Left ventricle myocardium inferior (tissue), 1 donor: ENCODE data around the gene PLCD1. TPM values are rescaled to one million over a fixed set of nuclear protein-coding genes. Genes with fewer than 3 reads are reported as not detected.

Experiments used
- DNase-seq: peaks from one replicate; pipeline ENCODE4 v3.0.0-alpha.2; 2020
- H3K27ac ChIP-seq: fragments of 200-600 bp; replicated peaks from 2 replicates; pipeline ENCODE4 v1.8.0; 2021
- H3K27me3 ChIP-seq: fragments of 200-600 bp; 2 replicates; pipeline ENCODE4 v1.8.0; 2021; ENCODE audit warnings: low read depth
- H3K36me3 ChIP-seq: fragments of 200-600 bp; 2 replicates; pipeline ENCODE4 v1.8.0; 2021
- H3K4me1 ChIP-seq: fragments of 200-600 bp; 2 replicates; pipeline ENCODE4 v1.8.0; 2021
- H3K4me3 ChIP-seq: fragments of 200-600 bp; 2 replicates; pipeline ENCODE4 v1.8.0; 2021; ENCODE audit warnings: mild to moderate bottlenecking, moderate library complexity
- H3K9me3 ChIP-seq: fragments of 200-600 bp; replicated peaks from 2 replicates; pipeline ENCODE4 v1.8.0; 2021
- CTCF ChIP-seq: fragments of 200-600 bp; IDR thresholded peaks from 2 replicates; pipeline ENCODE4 v1.8.0; 2021; ENCODE audit warnings: antibody characterized with exemption, mild to moderate bottlenecking, borderline replicate concordance
- intact Hi-C: fragments of 100-400 bp; cut with micrococcal nuclease; formaldehyde crosslinking; loops from one replicate; pipeline ENCODE4 v1.11.0; 2022
- total RNA-seq: library from RNA; stranded (reverse); fragmentation: NEBNext Ultra II Directional; extraction: Animal tissue kit (Norgen Biotek cat#: 25700); gene quantifications from one replicate; pipeline ENCODE4 v1.2.1, GENCODE V29; 2021
- donor health status: DM: no; HTN: yes; CAD: no; lungs with severe emphysema.

PLCD1 gene
- total RNA-seq, 1 donor from 2014 or later: 10.3 TPM

GRCh38 chr3:38028621-38029361 is 651 bp downstream of the PLCD1 start:
- Histone ChIP-seq H3K36me3 (no peaks in the 10 kb centered on the region), H3K9me3 (no peaks in the 10 kb centered on the region), H3K27ac (peak overlapping the region; percentile 88), H3K27me3 (no peaks in the 10 kb centered on the region), H3K4me1 (peaks cover 49% of the 10 kb centered on the region), H3K4me3 (peak overlapping the region; percentile 85)
- intact Hi-C loops: no loop called here
- no peak for DNase-seq
- no peak for TF ChIP-seq CTCF

DNA sequence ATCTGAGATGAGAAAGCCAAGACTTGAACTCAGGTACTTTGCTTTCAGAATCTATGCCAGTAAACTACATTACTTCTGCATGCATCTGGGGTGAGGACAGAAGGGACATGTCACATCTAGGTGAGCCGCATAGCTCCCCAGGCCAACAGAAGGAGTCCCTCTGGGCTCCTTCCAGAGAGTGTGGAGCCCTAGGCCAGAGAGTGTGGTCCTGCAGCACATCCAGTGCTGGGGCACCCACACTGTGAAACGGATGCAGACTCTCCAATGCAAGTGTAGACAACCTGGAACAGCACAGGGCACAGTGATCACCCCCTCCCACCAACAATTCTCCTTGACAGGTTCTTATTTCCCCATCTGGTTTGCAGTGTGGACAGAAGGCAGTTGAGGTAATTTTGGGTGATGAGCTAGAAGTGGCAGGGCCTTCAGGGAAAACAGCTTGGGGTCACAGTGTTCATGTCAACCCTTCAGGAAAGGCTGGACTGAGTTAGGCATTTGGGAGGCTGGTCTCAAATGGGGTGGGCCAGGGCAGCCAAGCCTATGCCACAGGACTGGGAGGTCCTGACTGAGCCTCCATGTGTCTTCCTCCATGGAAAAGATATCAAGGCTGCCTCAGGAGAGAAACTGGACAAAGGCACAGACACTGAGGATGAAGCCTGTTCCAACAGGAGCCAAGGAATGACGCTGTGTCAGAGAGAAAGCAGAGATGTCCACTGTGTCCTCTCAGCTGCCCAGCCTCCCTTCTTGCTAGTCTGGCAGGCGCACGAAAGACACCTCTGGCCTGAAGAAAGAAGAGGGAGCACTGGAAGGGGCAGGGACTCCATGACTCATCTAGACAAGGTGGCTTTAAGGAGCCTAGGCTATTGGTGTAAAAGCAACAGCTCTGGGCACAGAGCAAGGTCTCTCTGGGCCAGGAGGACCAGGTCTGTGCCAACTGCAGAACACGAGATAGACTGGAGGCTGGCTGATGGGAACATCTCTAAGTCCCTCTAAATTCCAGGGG is 1.7 kb downstream of the PLCD1 start:
- peaks cover 59% of the 10 kb centered on the region for H3K4me1 ChIP-seq
- H3K27ac ChIP-seq: peak overlapping the region; percentile 88
- no peaks in the 10 kb centered on the region for H3K9me3 ChIP-seq
- H3K4me3 ChIP-seq: peak overlapping the region; percentile 85
- no peak for DNase-seq
- H3K27me3 ChIP-seq: no peaks in the 10 kb centered on the region
- TF ChIP-seq CTCF: no peak
- intact Hi-C loops: no loop called here
- H3K36me3 ChIP-seq: no peaks in the 10 kb centered on the region

DNA sequence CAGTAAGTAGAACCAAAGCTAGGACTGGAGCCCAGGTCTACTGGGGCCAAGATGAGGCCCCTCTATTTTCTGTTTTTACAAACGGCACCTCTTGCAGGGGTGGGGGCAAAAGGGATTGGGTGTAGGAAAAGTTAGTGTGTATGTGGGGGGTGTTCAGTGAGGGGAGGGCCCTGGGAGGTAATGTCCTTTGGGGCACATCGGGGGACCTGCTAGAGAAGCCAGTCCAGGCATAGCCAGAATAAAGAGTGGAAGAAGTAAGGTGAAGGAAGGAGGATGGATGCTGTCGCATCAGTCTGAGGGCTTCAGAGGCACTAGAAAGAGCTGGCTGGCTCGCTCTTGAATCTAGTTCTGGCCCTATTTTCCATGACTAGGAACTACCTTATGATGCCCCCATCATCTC is 2.6 kb downstream of the PLCD1 start:
- Histone ChIP-seq H3K9me3 (no peaks in the 10 kb centered on the region), H3K27ac (no peak overlapping the region), H3K4me3 (no peak overlapping the region), H3K27me3 (no peaks in the 10 kb centered on the region), H3K36me3 (no peaks in the 10 kb centered on the region), H3K4me1 (peaks cover 63% of the 10 kb centered on the region)
- no peak for DNase-seq
- intact Hi-C loops: no loop called here
- TF ChIP-seq CTCF: no peak

DNA sequence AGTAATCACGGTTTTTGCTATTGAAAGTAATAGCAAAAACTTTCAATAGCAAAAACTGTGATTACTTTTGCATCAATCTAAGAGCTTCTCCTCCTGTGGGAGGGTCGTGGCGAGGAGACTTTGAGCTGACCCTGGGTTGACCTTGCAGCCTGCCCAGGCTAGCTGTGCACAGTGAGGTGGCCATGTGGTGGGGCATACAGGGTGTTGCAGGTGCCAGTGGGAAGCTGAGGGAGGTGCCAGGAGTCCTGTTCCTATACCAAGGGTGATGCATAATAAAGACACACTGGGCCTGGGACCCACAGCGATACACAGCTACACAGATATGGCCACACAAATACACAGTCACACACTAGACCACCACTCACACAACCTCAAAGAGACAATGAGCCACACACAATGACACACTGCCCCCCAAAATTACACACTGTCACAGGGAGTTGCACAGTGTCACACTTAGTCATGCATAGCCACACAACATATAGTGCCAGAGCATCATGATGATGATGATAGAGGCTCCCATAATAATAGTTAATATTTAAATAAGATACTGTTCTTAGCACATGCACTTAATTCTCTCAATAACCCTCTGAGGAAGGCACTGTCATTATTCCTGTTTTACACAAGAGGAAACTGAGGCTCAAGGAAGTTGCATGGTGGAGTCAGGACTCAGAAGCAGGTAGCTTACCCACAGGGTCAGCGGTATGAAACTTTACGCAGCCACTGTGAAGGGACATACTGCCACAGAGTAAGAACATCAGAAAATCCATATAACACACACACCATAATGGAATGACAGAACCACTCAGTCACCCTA is 6.3 kb downstream of the PLCD1 start:
- no peak for TF ChIP-seq CTCF
- Histone ChIP-seq H3K4me3 (peak overlapping the region; percentile 81), H3K9me3 (no peaks in the 10 kb centered on the region), H3K4me1 (peaks cover 38% of the 10 kb centered on the region), H3K27me3 (no peaks in the 10 kb centered on the region), H3K36me3 (peaks cover 8% of the 10 kb centered on the region), H3K27ac (peak overlapping the region; percentile 97)
- no peak for DNase-seq
- intact Hi-C loops: no loop called here

DNA sequence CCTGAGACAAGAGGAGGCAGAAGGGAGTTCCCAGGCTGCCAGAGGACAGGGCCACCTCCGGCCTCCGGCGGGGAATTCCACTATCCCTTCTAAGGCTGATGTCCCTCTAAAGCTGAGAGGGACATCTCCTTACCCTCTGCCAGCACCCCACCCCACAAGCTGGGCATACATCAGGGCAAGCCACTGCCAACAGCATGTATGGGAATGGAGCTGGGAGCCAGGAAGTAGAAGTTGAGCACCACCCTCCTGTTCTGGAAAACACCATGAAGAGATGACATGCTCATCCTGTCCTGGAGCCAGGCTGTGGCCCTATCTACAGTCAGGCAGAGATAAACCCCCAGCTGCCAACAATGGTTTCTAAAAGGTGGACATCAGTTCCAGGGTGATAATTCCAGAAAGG is 7.1 kb downstream of the PLCD1 start:
- TF ChIP-seq CTCF: no peak

More for the DNA sequence above, 7.1 kb downstream of the PLCD1 start:
- peaks cover 43% of the 10 kb centered on the region for H3K4me1 ChIP-seq
- no peaks in the 10 kb centered on the region for H3K27me3 ChIP-seq
- intact Hi-C loops: no loop called here
- H3K36me3 ChIP-seq: peaks cover 16% of the 10 kb centered on the region
- no peak for DNase-seq
- H3K9me3 ChIP-seq: no peaks in the 10 kb centered on the region
- H3K27ac ChIP-seq: peak overlapping the region; percentile 33
- H3K4me3 ChIP-seq: no peak overlapping the region
